ENCODE data around the gene OR5AP2. TPM values are rescaled to one million over a fixed set of nuclear protein-coding genes. Genes with fewer than 3 reads are reported as not detected.

OR5AP2 gene
- total RNA-seq, 2 experiments from 2014 or later, result not detected

Other genes starting within 250 kb of the OR5AP2 start
- gene OR5AL1, start 229.7 kb downstream of the OR5AP2 start, total RNA-seq, result not detected
- gene OR5M3, start 169.1 kb downstream of the OR5AP2 start, total RNA-seq, result not detected
- gene OR5M8, start 151.1 kb downstream of the OR5AP2 start, total RNA-seq, result not detected
- gene OR5M11, start 99.2 kb downstream of the OR5AP2 start, total RNA-seq, result not detected
- not detected for gene OR5M10, start 64.7 kb downstream of the OR5AP2 start, total RNA-seq
- not detected for gene OR5M1, start 27.6 kb downstream of the OR5AP2 start, total RNA-seq
- not detected for gene OR5AR1, start 21.2 kb upstream of the OR5AP2 start, total RNA-seq
- not detected for gene OR9G1, start 56.7 kb upstream of the OR5AP2 start, total RNA-seq
- not detected for gene OR9G4, start 106.3 kb upstream of the OR5AP2 start, total RNA-seq